HG03439 (cell line): ENCODE data around the gene CSPG4.
"Not testable (repeated sequence)": the region's sequence is repeated elsewhere in the genome, so short reads cannot be mapped to it uniquely, and the experiment has no call there.

Experiments
- ATAC-seq: cut with Tn5 transposase; IDR thresholded peaks from one replicate; pipeline ENCODE4 v1.9.1; 2021; ENCODE audit warnings: mild to moderate bottlenecking, moderate library complexity; ENCODE audit not compliant: unreplicated experiment

Gene CSPG4

DNA sequence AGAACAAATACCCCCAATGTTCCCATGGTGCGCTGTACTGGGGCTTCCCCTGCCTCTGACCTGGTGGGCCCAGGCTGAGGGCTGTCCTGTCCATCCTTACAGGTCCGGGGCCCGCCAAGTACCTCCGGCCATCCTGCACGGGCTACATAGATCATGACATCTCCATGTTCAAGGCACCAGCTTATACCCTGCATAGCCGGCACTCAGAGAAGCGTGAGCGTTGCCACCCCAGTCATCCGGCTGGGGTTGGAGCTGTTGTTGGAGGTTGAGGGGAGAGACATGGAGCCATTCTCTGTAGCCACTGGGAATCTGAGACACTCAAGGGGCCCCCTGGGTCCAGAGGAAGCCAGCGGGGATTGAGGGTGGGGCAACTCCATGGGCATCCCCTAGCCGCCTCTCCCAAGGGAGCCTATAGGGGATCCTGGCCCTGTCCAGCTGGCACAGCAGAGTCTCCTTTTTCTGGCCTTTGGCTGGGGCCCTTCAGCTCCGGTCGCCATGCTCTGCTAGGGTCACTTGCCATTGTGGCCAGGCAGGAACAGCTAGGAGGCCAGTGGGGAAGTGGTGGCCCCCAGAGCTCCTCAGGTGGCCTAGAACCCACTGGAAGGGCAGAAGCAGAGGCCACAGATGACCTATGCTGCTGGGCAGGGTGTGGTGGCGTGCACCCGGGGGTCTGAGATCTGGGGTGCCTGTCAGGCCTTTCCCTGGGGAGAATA lies 12.5 kb upstream of the CSPG4 start:
- no peak for ATAC-seq

DNA sequence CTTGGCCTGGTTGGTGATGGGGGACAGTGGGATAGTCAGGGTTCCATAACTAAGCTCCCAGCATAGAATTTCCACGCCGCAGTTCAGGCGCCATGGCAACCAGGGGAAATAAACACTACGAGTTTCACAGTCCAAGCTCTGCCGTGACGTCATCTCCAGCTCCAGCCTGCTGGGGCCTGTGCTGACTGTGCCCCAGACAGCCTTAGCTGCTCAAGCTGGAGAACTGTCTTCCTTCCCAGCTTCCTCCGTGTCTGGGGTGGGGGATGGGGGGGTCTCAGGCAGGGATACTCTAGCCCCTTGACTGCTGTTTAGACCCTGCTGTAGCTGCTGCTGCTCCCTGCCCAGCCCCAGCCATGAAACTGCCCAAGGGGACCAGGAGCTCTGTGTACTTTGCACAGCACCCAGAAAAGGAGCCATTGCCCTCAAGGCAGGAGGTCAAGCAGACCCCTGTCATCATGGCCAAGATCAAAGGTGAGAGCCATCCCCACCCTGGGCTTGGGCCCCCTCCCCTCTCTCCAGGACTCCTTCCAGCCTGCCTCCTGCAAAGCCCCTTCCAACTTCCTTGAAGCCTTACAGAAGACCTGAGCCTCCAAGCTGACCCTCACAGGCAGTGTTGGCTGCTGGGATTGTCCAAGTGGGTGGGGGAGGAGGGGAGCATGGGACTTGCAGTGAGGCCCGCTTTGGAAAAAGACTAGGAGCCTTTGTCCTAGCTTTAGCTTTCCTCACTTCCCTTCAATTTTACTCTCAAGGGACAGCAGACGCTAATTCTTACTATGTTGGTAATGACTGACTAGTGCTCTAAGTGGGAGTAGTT lies 11.4 kb upstream of the CSPG4 start:
- no peak for ATAC-seq

DNA sequence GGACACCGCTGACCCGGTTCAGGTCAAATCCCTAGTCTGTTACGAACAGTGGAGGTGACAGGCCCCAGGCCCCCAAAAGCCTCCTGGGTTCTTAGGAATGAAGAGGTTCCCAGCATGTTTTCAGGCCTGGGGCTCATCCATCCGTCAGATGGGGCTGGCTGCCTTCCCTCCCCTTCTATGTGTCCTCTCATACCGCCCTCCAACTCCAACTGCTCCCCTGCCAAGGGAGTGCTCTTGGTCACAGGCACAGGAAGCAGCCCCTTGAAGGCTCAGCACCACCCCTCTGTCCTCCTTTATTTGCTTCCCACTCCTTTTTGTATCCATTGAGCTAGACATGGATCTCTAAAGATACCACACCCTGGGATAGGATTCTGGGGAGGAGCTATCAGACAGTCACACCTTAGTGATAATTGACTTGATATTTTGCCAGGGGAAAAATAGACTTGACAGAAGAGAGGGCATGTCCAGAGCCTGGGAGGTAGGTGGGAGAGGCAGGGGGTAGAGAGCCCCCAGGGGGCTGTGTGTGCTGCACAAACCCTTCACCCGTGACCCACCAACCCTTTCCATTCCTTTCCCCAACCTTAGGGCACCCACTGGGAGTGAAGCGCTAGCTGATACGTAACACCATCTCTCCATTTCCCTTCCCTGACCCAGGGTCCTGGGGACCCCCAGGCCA lies 10.7 kb upstream of the CSPG4 start:
- no peak for ATAC-seq

DNA sequence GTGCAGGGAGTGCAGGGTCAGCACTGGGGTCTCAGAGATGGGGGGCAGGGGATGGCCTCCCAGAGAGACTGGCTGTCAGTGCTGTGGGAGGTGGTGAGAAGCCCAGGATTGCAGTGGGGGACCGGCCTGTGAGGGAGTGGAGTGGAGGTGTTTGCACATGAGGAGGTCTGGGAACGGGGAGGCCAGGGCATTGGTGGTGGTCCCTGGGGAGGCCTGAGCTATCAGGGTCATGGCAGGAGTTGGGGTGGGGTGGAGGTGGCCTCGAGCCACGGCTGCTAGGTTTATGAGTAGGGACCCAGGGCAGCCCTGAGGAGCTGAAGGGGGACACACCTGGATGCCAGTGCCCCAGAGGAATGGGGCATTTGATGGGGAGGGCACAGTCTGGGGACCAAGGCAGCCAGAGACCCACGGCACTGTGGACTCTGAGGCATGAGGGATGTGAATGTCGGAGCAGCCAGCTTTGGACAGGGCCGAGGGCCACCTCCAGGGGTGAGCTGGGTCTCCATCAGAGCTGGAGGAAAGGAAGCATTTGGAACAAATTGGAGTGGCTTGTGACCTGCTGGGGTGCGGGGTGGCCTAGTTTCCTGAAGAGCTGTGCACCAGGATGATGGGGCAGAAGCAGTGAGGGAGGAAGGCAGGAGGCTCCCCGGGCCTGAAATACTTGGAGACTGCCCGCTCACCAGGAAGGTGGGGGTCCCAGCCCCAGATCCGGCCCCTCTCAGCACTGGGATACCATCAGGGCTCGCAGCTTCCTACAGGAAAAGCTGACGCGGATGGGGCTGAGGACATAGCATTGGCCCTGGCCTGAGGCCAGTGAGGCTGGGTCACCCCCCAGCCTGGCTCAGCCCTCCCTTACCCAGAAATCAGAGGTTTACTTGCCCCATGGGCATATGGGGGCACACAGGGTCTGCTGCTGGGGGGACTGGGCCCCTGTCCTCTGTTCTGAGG lies 9.5 kb upstream of the CSPG4 start:
- ATAC-seq, result no peak

DNA sequence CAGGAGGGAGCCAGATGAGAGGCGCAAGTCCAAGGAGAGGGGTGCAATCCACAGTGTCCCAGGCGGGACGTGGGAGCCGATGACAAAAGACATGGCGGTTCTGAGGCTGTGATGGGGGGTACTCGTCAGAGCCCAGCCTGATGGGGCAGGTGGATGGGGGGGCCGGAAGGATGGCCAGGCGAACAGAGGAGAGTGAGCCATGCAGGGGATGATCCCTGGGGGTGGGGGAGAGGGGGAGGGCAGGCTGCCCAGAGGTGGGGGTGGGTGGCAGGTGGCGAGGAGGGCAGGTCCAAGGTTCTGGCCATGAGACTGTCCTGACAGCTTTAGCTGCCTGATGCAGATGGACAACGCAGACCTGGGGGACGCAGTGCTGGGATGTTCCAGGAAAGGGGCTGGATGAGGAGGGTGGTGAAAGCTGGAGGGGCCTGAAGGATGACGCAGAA lies 8.9 kb upstream of the CSPG4 start:
- no peak for ATAC-seq

DNA sequence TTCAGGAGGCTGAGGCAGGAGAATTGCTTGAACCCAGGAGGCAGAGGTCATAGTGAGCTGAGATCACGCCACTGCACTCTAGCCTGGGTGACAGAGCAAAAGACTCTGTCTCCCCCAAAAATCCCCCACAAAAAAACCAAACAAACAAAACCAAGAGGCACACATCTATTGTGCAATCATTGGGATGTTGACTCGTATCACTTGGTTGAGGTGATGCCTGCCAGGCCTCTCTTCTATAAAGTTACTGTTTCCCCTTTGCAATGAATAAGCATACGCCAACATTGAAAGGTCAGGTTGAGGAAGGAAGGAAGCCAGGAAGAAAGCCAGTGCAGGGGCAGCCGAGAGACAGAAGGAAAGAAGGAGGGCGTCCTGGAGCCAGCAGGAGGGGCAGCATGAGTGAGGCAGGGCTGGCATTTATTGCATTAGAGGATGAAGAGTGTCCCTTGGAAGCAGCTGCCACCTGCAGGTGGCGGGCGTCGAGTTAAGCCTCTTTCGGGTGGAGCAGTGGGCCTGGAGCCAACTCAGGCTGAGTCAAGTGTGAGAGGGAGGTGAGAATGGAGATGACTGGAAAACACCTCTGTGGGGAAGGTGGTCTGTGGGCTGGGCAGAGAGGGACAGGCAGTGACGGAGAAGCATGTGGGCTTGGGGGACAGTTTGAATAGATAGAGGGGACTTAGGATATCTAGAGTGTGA lies 8.3 kb upstream of the CSPG4 start:
- ATAC-seq, result no peak

DNA sequence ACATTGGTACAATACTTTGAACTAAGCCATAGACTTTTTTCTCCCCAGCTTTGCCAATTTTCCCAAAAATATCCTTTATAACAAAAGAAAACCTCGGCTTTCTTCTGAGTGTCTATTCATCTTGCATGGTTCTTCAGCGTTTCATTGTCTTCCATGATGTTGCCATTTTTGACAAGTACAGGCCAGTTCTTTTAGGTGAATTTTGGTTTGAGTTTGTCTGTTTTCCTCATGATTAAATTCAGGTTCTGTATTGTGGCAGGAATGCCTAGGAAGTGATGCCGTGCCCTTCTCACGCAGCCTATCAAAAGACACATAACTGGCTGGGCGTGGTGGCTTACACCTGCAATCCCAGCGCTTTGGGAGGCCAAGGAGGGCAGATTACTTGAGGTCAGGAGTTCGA lies 7.6 kb upstream of the CSPG4 start:
- no peak for ATAC-seq

DNA sequence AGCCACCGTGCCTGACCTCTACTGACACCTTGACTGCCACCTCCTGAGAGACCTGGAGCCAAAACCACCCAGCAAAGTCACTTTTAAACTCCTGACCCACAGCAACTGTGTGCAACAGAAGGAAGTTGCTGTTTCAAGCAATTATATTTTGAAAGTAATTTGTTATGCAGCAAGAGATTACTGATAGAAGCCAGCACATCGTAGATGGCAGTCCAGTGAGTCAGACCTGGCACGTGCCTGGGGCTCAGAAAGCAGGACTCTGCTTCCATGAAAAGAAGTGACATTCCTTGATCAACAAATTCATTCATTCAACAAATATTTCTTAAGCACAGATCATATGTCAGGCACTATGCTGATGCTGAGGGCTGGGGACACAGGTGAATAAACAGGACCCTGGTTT lies 5.7 kb upstream of the CSPG4 start:
- ATAC-seq, result no peak

DNA sequence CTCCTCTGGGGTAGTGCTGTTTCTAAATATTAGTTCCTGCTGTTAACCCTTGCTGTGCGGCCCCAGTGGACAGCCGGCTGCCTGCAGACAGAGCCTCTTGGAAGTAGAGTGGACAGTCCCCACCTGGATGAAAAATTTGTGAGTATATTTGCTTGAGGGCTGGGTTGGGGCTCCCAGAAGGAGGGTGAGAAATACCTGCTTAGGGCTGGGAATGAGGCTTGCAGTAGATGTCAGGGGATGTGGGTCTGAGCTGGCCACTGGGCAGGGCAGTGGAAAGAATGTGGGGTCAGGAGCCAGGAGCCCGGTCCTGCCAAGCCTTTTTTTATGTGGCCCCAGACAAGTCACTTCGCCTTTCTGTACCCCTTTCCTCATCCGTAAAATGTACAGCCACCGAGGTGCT lies 4.4 kb upstream of the CSPG4 start:
- not testable (repeated sequence) for ATAC-seq

DNA sequence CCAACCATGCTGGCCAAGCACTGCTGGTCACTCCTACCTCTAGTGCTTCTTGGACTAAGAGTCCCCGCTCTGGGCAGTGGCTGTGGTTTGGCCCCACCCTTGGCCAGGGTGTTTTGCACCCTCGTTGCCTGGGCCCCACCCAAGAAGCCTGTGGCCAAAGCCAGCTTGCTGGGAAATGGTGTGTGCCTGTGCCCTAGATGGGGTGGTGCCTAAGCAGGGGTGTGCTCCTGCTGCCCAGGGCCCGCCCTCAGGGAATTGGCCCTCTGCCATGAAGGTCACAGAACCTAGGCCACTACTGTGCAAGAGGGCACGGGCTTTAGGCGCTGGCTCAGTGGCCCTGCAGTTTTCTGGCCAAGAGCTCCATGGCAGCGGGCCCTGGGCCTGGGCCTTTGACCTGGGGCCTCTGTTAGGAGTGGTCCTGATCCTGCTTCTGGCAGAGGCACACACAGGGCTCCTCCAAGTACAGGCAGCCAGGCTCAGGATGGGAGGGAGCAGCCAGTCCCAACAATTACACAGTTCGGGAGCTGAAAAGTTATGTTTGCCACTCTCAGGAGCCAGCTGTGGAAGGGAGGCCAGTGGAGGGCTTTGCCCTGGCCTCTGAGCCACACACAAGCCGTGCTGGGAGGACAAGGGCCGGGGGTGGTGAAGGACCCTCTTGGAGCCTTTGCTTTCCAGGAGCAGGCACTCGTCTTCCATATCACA lies 3.8 kb upstream of the CSPG4 start:
- ATAC-seq, result not testable (repeated sequence)

DNA sequence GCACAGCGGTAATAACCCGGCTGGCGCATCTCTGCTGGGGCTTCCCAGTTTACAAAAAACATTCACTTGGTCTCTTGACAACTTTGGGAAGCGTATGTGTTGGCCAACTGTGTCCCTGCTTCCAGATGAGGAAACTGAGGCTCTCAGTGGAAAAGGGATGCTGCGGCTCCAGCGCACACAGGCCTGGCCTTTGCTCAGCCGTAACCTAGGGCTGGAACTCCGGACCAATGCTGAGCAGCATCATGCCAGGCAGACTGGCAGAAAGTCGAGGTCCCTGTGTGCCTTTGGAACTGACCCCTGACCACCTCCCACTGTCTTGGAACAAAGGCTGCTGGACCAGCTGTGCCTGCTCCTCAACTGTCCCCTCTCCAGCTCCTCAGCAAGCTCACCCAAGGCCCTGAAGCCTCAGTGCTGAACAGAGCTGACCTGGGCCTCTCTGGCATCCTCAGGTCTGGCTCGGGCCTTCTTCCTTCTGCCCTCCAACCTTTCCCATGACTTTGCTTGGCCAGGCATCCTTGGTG lies 2.7 kb upstream of the CSPG4 start:
- ATAC-seq, result not testable (repeated sequence)

DNA sequence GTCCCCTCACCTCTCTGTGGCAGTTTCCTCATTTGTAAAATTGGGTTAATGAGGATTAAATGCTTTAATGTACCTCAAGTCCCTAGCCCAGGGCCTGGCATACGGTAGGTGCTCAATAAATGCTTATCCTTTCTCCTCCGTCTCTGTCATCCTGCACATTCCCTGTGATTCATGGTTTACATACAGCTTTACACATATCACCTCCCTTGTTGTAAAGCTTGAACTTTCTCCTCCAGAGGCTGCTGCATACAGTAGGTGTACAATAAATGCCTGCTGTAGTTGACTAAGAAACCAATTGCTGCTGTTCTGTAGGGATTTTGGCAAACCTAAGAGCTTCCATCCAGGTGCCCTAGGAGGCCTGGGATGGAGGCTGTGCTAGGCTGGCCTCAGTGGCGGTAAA lies 1.5 kb upstream of the CSPG4 start:
- ATAC-seq, result no peak

DNA sequence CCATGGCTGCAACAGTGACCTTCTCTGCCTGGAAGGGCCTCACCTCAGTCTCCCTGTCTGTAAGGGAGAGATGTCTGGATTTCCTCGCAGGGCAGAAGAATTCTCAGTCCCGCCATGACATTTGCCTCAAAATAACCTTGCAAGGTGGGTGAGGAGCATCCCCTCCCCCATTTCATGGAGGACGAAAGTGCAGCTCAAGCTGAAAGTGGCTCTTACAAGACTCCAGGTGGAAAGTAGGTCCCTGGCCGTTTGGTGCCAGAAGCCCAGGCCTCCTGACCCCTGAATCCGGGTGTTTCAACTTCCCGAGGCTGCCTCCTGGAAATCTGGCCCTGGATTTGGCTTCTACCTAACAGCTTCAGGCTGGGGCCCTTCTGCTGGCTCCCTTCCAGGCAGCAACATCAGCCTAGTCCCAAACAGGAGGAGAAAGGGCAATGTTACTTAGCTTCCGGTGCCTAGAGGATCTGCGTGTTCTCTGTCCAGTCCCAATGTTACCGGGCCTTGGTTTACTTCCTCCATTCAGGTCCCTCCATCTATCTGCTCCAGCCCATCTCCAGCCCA lies 769 bp upstream of the CSPG4 start:
- no peak for ATAC-seq

DNA sequence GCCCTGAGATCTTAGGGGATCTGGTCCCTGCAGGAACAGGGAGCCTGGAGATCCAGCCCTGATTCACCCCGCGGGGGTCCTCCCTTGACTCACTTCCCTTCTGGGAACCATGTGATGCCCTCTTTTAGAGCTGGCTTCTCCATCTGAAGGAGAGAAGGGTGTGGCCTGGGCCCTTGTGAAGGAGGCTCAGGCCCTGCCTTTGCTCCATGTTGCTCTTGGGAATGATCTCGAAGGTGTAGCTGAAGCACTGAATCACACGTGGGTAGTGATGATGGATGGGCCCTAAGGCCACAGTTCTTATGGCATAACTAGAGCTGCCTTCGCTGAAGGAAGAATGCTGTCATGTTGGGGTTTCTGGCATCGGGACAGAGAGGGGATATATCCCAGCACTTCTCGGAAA lies 1.2 kb downstream of the CSPG4 start:
- ATAC-seq, result not testable (repeated sequence)

DNA sequence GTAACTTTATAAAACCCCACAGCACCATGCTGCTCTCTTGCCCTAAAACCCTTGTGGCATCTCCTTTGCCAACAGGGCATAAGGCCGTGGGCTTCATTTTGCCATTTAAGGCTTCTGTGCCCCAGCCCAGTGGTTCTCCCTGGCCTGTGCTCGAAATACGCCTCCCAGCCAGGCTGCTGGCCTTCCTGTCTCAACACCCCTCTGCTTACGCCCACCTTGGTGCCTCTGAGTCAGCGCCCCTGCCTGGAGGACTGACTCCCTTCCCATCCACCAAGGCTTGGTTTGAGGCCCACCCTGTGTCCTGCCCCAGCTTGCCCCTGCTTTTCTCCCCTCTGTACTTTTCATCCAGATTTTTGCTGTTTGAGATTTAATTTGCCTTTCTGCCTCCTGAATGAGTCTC lies 1.8 kb downstream of the CSPG4 start:
- ATAC-seq, result not testable (repeated sequence)

DNA sequence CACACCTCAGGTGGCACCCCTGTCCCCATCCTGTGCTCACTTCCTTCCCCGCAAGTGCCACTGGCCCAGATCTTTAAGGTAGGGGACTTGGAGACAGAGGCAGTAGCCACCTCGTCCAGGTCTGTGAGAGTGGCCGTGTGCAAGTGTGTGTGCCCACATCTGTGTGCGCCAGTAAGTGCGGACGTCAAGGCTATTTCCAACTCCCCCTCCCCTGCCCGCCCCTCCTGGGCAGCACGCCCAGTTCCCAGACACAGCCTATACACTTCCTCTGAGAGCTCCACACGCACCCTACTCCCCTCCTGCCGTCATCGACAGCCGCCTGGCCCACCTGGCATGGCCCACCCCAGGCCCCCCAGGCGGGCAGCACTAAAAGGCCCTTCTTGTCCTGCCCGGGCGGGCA lies 3.2 kb downstream of the CSPG4 start:
- ATAC-seq, result not testable (repeated sequence)

DNA sequence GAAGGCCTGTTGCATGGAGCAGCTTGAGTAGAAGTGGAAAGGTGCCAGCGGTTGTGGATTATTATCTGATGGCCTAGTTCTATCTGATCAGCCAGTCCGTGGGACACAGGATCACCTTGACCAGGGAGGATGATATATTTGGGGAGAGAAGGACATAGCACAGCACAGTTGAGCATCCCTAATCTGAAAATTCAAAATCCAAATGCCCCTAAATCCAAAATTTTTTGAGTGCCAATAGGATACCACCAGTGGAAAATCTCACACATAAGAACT lies 6.0 kb downstream of the CSPG4 start:
- no peak for ATAC-seq

DNA sequence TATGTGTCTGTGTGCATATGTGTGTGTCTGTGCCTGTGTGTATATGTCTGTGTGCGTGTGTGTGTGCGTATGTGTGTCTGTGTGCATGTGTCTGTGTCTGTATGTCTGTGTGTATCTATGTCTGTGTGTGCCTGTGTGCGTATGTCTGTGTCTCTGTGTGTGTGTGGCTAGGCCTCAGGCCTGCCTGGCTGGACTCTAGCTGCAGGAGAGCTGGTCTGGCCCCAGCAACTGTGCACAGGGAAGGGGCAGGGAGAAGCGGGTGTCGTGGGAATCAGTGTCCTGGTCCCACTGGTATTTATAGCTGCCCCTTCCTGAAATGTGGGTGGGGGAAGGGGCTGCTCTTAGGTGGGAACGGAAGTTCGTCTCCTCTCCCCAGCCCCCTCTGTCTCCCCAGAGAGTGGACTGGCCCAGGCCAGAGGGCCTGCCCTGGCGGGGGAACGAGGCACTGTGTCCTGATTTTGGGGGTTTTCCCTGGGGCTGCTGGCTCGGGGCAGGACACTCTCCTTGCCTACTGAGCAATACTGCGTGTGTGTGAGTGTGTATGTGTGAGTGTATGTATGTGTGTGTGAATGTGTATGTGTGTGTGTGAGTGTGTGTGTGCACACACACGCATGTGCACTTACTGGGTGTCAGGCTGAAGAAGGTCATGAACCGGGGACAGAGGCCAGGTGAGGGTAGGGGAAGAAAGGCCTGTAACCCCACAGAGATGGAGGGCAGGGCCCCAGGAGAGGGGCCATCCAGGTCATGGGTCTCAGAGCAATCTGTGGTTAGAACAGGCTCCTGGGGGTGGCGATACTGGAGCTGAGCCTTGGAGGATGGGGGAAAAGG lies 6.6 kb downstream of the CSPG4 start:
- ATAC-seq, result no peak
